KMS-11 (cell line): ENCODE measurements around the gene MNAT1.
A peak's percentile ranks its signal among the peaks of the same experiment; 100 is the strongest.

Experiments used
- H2AFZ ChIP-seq: fragments of 200-600 bp; sonication (generic); 2 replicates; pipeline ENCODE4 v1.6.1; 2016; ENCODE audit warnings: antibody characterized with exemption, mixed run types, low read depth
- H3K27ac ChIP-seq: fragments of 200-600 bp; sonication (generic); 2 replicates; pipeline ENCODE4 v1.6.1; 2016; ENCODE audit warnings: mild to moderate bottlenecking, mixed run types
- H3K27me3 ChIP-seq: fragments of 200-600 bp; sonication (generic); 2 replicates; pipeline ENCODE4 v1.6.1; 2017; ENCODE audit warnings: mild to moderate bottlenecking, low read depth, mixed run types, moderate library complexity; ENCODE audit not compliant: insufficient read depth
- H3K36me3 ChIP-seq: fragments of 200-600 bp; sonication (generic); 2 replicates; pipeline ENCODE4 v1.6.1; 2017; ENCODE audit warnings: mild to moderate bottlenecking, mixed run types; ENCODE audit not compliant: insufficient read depth
- H3K4me1 ChIP-seq: fragments of 200-600 bp; sonication (generic); 2 replicates; pipeline ENCODE4 v1.6.1; 2016; ENCODE audit warnings: mild to moderate bottlenecking, low read depth, mixed run types; ENCODE audit not compliant: poor library complexity, severe bottlenecking
- H3K4me2 ChIP-seq: fragments of 200-600 bp; sonication (generic); 2 replicates; pipeline ENCODE4 v1.7.0; 2016; ENCODE audit warnings: mild to moderate bottlenecking, mixed run types
- H3K4me3 ChIP-seq: fragments of 200-600 bp; sonication (generic); IDR thresholded peaks from 2 replicates; pipeline ENCODE4 v1.6.1; 2017; ENCODE audit warnings: low read depth, low read length, mixed read lengths; ENCODE audit not compliant: insufficient read depth
- H3K79me2 ChIP-seq: fragments of 200-600 bp; sonication (generic); 2 replicates; pipeline ENCODE4 v1.6.1; 2016; ENCODE audit warnings: low read depth, mixed run types; ENCODE audit not compliant: insufficient read depth
- H3K9ac ChIP-seq: fragments of 200-600 bp; sonication (generic); 2 replicates; pipeline ENCODE4 v1.6.1; 2016; ENCODE audit warnings: mild to moderate bottlenecking, mixed run types
- H4K20me1 ChIP-seq: fragments of 200-600 bp; sonication (generic); 2 replicates; pipeline ENCODE4 v1.6.1; 2016; ENCODE audit warnings: mild to moderate bottlenecking, mixed run types; ENCODE audit not compliant: insufficient read depth
- TF ChIP-seq, protein P1 (sequence below): fragments of 200-600 bp; sonication (generic); conservative IDR thresholded peaks from 2 replicates; pipeline ENCODE4 v1.6.1; 2017; ENCODE audit warnings: low read depth, mild to moderate bottlenecking, antibody characterized with exemption, low read length, moderate library complexity, mixed read lengths

Gene MNAT1

DNA sequence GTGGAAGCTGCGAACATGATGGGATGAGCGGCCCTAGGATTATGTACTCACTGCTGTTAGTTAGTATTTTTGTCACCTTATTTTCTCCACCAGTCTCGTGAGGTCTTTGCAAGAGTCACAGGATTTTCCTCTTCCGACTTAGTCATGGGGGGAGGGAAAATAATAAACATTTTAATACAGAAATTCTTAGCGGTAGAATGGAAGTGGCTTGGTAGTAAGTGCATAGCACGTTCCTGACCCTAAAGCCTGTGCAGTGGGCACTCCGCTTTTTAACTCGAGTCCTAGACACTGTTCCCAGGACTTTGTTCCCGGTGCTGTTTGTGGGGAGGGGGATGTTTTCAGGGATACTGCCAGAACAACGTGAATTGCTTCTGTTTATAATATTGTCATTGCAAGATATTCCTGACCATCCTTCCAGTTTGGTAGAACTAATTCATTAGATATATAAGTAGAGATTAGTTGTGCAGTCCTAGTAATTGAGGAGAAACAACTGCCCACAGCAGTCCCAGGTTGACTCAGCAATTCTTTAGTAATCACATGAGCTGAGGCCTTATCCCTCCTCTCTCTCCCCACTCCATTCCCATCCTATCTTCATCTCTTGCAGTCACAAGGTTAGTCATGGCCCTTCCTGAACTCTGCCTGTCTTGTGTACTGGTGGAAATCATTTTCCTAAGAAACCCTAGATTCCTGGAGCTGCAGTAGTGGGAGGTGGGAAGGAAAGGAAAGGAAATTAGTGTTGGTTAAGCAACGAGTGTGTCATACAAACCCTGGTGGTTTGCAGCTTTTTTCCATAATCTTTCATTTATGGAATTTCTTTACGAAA lies 247.3 kb downstream of the MNAT1 start:
- Histone ChIP-seq H3K79me2 (no peaks in the 10 kb centered on the region), H3K27ac (peak overlapping the region; percentile 55; the same call in 1 of the 2 replicates), H3K4me2 (peak overlapping the region; percentile 86), H4K20me1 (no peaks in the 10 kb centered on the region), H2AFZ (peak overlapping the region; percentile 91), H3K4me3 (peak overlapping the region; percentile 15), H3K9ac (peak overlapping the region; percentile 82), H3K36me3 (no peaks in the 10 kb centered on the region), H3K4me1 (peaks cover 6% of the 10 kb centered on the region), H3K27me3 (no peaks in the 10 kb centered on the region)
- TF ChIP-seq, protein P1, sequence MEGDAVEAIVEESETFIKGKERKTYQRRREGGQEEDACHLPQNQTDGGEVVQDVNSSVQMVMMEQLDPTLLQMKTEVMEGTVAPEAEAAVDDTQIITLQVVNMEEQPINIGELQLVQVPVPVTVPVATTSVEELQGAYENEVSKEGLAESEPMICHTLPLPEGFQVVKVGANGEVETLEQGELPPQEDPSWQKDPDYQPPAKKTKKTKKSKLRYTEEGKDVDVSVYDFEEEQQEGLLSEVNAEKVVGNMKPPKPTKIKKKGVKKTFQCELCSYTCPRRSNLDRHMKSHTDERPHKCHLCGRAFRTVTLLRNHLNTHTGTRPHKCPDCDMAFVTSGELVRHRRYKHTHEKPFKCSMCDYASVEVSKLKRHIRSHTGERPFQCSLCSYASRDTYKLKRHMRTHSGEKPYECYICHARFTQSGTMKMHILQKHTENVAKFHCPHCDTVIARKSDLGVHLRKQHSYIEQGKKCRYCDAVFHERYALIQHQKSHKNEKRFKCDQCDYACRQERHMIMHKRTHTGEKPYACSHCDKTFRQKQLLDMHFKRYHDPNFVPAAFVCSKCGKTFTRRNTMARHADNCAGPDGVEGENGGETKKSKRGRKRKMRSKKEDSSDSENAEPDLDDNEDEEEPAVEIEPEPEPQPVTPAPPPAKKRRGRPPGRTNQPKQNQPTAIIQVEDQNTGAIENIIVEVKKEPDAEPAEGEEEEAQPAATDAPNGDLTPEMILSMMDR = no peak

DNA sequence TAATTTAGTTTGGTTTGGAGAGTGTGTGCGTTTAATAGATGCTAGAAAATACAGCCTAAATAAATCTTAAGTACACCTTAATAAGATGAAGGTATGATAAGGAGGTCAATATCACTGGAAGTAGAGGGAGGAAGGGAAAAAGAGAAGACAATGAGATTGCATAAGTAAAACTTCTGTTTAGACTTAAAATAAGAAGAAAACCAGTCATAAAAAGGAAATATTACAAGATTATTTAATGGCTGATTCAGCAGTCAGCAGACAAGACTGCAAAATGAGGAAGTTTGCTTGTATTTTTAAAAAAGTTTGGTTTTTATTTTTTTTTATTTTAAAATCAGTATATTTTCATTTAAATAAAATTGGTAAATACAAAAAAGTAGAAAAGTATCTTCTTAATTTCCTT lies 249.6 kb downstream of the MNAT1 start:
- Histone ChIP-seq H3K9ac (no peak overlapping the region), H4K20me1 (no peaks in the 10 kb centered on the region), H3K27ac (no peak overlapping the region), H3K4me1 (peaks cover 6% of the 10 kb centered on the region), H3K27me3 (no peaks in the 10 kb centered on the region), H2AFZ (no peak overlapping the region), H3K36me3 (no peaks in the 10 kb centered on the region), H3K4me2 (no peak overlapping the region), H3K79me2 (no peaks in the 10 kb centered on the region), H3K4me3 (no peak overlapping the region)
- TF ChIP-seq, protein P1 = no peak

DNA sequence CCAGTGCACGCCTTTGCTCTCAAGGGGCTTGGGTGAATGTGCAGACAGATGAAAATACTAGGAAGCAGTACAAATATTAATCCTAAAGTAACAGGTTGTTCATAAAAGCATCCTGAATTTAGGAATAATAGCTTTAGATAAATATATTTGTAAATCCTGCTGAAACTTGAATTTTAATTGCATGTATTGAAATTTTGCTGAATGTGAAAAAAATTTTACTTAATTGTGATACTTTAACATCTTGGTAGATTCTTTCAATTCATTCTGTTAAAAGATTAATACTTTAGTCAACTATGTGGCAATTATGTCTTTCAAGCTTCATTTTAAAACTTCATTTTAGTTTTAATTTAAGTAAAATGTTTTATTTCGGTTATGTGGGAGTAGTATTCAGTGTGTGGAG lies 251.9 kb downstream of the MNAT1 start:
- no peaks in the 10 kb centered on the region for H4K20me1 ChIP-seq
- no peak overlapping the region for H3K27ac ChIP-seq
- H3K4me1 ChIP-seq = no peaks in the 10 kb centered on the region
- no peak overlapping the region for H3K9ac ChIP-seq
- no peak overlapping the region for H2AFZ ChIP-seq
- H3K36me3 ChIP-seq = no peaks in the 10 kb centered on the region
- TF ChIP-seq, protein P1 = no peak
- no peak overlapping the region for H3K4me3 ChIP-seq
- no peaks in the 10 kb centered on the region for H3K27me3 ChIP-seq
- H3K79me2 ChIP-seq = no peaks in the 10 kb centered on the region
- H3K4me2 ChIP-seq = no peak overlapping the region

DNA sequence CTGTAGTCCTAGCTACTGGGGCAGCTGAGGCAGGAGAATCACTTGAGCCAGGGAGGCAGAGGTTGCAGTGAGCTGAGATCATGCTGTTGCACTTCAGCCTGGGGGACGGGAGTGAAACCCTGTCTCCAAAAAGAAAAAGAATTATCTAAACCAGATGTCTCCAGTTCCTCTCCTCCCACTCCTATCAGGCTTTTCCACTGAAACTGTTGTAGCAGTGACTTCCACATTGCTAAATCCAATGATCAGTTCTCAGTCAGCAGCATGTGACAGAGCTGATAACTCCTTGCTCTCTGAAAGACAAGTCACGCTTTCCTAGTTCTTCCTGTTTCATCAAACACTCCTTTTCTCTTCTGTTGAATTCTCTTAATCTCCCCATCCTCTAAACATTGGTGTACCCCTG lies 255.0 kb downstream of the MNAT1 start:
- H2AFZ ChIP-seq = no peak overlapping the region
- no peaks in the 10 kb centered on the region for H4K20me1 ChIP-seq
- TF ChIP-seq, protein P1 = no peak
- no peaks in the 10 kb centered on the region for H3K79me2 ChIP-seq
- no peak overlapping the region for H3K4me3 ChIP-seq
- no peak overlapping the region for H3K27ac ChIP-seq
- no peaks in the 10 kb centered on the region for H3K4me1 ChIP-seq
- H3K9ac ChIP-seq = no peak overlapping the region
- no peaks in the 10 kb centered on the region for H3K36me3 ChIP-seq
- no peak overlapping the region for H3K4me2 ChIP-seq
- no peaks in the 10 kb centered on the region for H3K27me3 ChIP-seq
